ENCODE data around the gene E2F1. TPM values are rescaled to one million over a fixed set of nuclear protein-coding genes. Genes with fewer than 3 reads are reported as not detected.

E2F1 gene
- total and polyA plus RNA-seq, 4 donors, result 0.10 to 11.0 (median 0.88) TPM

GRCh38 chr20:33697129-33697528 is 10.9 kb upstream of the E2F1 start:
- Histone ChIP-seq H3K9ac (ENCODE audit: low read depth in 1 of 2, low read length in 2 of 2) (no peak overlapping the region), H3K27me3 (ENCODE audit: control insufficient read depth in 4 of 4, insufficient read depth in 4 of 4, low read length in 3 of 4) (no peaks in the 10 kb centered on the region), H3K4me3 (ENCODE audit: low read depth in 1 of 3, low read length in 3 of 3) (no peak overlapping the region), H3K36me3 (ENCODE audit: control insufficient read depth in 4 of 4, insufficient read depth in 3 of 4, low read depth in 1 of 4, low read length in 3 of 4) (no peaks in the 10 kb centered on the region), H3K4me1 (ENCODE audit: control insufficient read depth in 4 of 4, insufficient read depth in 4 of 4, low read length in 3 of 4) (peaks cover 0 to 4% (median 0%) of the 10 kb centered on the region in 4 donors), H3K27ac (ENCODE audit: low read depth in 1 of 2, low read length in 2 of 2) (no peak overlapping the region), H3K9me3 (ENCODE audit: control insufficient read depth in 4 of 4, low read length in 3 of 4) (no peaks in the 10 kb centered on the region)
- no peak for DNase-seq (ENCODE audit: low spot score)
- 88% methylated on average over 8 of the region's 8 CpGs for WGBS
- TF ChIP-seq HNF4A (conservative IDR thresholded peaks at IDR 0.05), result no peak
- TF ChIP-seq JUND (IDR thresholded peaks at IDR 0.05), result no peak
- TF ChIP-seq GABPA (IDR thresholded peaks at IDR 0.05 in 1 of 2, conservative IDR thresholded peaks at IDR 0.05 in 1 of 2), result no peak
- TF ChIP-seq EGR1 (IDR thresholded peaks at IDR 0.05; ENCODE audit: low read depth in 2 of 2), result no peak
- TF ChIP-seq YY1 (IDR thresholded peaks at IDR 0.05), result no peak
- no peak for TF ChIP-seq SP1 (IDR thresholded peaks at IDR 0.05)
- TF ChIP-seq TAF1 (conservative IDR thresholded peaks at IDR 0.05), result no peak
- TF ChIP-seq, protein P1, sequence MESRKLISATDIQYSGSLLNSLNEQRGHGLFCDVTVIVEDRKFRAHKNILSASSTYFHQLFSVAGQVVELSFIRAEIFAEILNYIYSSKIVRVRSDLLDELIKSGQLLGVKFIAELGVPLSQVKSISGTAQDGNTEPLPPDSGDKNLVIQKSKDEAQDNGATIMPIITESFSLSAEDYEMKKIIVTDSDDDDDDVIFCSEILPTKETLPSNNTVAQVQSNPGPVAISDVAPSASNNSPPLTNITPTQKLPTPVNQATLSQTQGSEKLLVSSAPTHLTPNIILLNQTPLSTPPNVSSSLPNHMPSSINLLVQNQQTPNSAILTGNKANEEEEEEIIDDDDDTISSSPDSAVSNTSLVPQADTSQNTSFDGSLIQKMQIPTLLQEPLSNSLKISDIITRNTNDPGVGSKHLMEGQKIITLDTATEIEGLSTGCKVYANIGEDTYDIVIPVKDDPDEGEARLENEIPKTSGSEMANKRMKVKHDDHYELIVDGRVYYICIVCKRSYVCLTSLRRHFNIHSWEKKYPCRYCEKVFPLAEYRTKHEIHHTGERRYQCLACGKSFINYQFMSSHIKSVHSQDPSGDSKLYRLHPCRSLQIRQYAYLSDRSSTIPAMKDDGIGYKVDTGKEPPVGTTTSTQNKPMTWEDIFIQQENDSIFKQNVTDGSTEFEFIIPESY (IDR thresholded peaks at IDR 0.05), result no peak
- TF ChIP-seq, protein P2, sequence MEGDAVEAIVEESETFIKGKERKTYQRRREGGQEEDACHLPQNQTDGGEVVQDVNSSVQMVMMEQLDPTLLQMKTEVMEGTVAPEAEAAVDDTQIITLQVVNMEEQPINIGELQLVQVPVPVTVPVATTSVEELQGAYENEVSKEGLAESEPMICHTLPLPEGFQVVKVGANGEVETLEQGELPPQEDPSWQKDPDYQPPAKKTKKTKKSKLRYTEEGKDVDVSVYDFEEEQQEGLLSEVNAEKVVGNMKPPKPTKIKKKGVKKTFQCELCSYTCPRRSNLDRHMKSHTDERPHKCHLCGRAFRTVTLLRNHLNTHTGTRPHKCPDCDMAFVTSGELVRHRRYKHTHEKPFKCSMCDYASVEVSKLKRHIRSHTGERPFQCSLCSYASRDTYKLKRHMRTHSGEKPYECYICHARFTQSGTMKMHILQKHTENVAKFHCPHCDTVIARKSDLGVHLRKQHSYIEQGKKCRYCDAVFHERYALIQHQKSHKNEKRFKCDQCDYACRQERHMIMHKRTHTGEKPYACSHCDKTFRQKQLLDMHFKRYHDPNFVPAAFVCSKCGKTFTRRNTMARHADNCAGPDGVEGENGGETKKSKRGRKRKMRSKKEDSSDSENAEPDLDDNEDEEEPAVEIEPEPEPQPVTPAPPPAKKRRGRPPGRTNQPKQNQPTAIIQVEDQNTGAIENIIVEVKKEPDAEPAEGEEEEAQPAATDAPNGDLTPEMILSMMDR (IDR thresholded peaks at IDR 0.05; ENCODE audit: low read depth, low read length, missing input control), result no peak
- no peak for TF ChIP-seq FOXA1 (IDR thresholded peaks at IDR 0.05)
- no peak for TF ChIP-seq MAX (IDR thresholded peaks at IDR 0.05)
- TF ChIP-seq, protein P3, sequence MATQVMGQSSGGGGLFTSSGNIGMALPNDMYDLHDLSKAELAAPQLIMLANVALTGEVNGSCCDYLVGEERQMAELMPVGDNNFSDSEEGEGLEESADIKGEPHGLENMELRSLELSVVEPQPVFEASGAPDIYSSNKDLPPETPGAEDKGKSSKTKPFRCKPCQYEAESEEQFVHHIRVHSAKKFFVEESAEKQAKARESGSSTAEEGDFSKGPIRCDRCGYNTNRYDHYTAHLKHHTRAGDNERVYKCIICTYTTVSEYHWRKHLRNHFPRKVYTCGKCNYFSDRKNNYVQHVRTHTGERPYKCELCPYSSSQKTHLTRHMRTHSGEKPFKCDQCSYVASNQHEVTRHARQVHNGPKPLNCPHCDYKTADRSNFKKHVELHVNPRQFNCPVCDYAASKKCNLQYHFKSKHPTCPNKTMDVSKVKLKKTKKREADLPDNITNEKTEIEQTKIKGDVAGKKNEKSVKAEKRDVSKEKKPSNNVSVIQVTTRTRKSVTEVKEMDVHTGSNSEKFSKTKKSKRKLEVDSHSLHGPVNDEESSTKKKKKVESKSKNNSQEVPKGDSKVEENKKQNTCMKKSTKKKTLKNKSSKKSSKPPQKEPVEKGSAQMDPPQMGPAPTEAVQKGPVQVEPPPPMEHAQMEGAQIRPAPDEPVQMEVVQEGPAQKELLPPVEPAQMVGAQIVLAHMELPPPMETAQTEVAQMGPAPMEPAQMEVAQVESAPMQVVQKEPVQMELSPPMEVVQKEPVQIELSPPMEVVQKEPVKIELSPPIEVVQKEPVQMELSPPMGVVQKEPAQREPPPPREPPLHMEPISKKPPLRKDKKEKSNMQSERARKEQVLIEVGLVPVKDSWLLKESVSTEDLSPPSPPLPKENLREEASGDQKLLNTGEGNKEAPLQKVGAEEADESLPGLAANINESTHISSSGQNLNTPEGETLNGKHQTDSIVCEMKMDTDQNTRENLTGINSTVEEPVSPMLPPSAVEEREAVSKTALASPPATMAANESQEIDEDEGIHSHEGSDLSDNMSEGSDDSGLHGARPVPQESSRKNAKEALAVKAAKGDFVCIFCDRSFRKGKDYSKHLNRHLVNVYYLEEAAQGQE (IDR thresholded peaks at IDR 0.05), result no peak
- no peak for TF ChIP-seq FOXA2 (IDR thresholded peaks at IDR 0.05)

DNA sequence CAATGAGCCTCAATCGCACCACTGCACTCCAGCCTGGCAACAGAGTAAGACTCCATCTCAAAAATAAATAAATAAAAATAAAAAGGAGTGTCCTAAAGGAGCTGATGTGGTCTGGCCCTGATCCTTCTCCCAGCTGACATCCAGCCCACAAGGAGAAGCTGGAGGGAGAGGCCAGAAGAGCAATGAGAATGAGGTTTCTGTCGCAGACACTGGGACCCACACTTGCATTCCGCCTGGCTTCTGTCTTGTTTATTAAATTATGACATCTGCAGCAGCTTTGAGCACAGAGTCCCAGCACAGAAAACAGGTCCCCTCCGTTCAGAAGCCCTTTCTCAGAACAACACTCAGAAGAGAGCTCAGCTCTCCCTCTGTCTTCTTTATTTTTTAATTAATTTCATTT is 10.3 kb upstream of the E2F1 start:
- H3K4me1 ChIP-seq (ENCODE audit: control insufficient read depth in 4 of 4, insufficient read depth in 4 of 4, low read length in 3 of 4), result no peaks in the 10 kb centered on the region
- no peak overlapping the region for H3K9ac ChIP-seq (ENCODE audit: low read depth in 1 of 2, low read length in 2 of 2)
- no peaks in the 10 kb centered on the region for H3K36me3 ChIP-seq (ENCODE audit: control insufficient read depth in 4 of 4, insufficient read depth in 3 of 4, low read depth in 1 of 4, low read length in 3 of 4)
- WGBS, result 95% methylated on average over 4 of the region's 4 CpGs
- H3K4me3 ChIP-seq (ENCODE audit: low read depth in 1 of 3, low read length in 3 of 3), result no peak overlapping the region
- no peak for DNase-seq (ENCODE audit: low spot score)
- no peaks in the 10 kb centered on the region for H3K27me3 ChIP-seq (ENCODE audit: control insufficient read depth in 4 of 4, insufficient read depth in 4 of 4, low read length in 3 of 4)
- H3K9me3 ChIP-seq (ENCODE audit: control insufficient read depth in 4 of 4, low read length in 3 of 4), result no peaks in the 10 kb centered on the region
- no peak overlapping the region for H3K27ac ChIP-seq (ENCODE audit: low read depth in 1 of 2, low read length in 2 of 2)
- TF ChIP-seq SP1 (IDR thresholded peaks at IDR 0.05) (no peak), FOXA1 (IDR thresholded peaks at IDR 0.05) (no peak), NR2F2 (IDR thresholded peaks at IDR 0.05) (no peak), HNF4A (conservative IDR thresholded peaks at IDR 0.05) (no peak), EGR1 (IDR thresholded peaks at IDR 0.05; ENCODE audit: low read depth in 2 of 2) (no peak), TAF1 (conservative IDR thresholded peaks at IDR 0.05) (no peak), RAD21 (IDR thresholded peaks at IDR 0.05) (no peak), GABPA (IDR thresholded peaks at IDR 0.05 in 1 of 2, conservative IDR thresholded peaks at IDR 0.05 in 1 of 2) (no peak), MAX (IDR thresholded peaks at IDR 0.05) (no peak), HNF4G (IDR thresholded peaks at IDR 0.05) (no peak), FOXA2 (IDR thresholded peaks at IDR 0.05) (no peak)
- TF ChIP-seq, protein P2 (IDR thresholded peaks at IDR 0.05; ENCODE audit: low read depth, low read length, missing input control), result no peak
- TF ChIP-seq, protein P4, sequence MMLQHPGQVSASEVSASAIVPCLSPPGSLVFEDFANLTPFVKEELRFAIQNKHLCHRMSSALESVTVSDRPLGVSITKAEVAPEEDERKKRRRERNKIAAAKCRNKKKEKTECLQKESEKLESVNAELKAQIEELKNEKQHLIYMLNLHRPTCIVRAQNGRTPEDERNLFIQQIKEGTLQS (IDR thresholded peaks at IDR 0.05), result no peak
